ENCODE results near the gene CDC42EP5.
A peak's percentile ranks its signal among the peaks of the same experiment; 100 is the strongest.

The CDC42EP5 gene

GRCh38 chr19:54461613-54462012 is 11.5 kb downstream of the CDC42EP5 start:
- DNase-seq, result no peak

- DNase-seq, result no peak
Observed at GRCh38 chr19:54461210-54461609, 11.9 kb downstream of the CDC42EP5 start.

DNA sequence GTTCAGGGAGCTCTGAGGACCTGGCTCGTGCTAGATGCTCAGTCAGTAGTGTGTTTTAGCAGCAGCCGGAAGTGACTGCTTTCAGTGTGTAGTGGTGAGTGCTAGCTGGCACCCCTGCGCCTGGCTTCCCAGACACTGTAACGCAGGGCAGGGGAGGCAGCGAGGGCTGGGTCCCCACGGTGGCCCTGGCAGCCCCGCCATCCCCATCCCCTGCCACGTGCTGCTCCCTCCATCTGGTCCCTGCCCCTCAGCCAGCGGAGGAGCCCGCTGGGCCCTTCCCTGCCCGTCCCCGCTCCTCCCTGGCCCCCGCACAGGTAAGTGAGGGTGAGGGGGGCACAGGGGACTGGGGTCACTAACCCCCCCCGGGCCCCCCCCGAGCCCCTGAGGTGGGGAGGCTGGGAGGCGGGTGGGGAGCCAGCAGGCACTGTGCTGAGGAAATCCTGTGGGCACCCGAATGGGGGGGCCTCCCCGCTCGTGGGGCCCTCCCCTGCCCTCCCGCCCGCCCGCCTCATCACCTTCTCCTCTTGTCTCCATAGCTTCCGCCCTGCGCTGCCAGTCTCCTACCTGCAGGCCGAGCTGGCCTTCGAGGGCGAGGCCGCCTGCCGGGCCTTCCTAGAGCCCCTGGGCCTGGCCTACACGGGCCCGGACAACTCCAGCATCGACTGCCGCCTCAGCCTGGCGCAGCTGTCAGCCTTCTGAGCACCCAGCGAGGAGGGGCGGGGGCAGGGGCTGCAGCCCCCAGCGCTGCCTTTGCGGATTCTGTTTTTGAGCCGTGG is 12.7 kb downstream of the CDC42EP5 start:
- DNase-seq, result no peak

- no peak for DNase-seq
Observed at GRCh38 chr19:54459282-54460229, 13.5 kb downstream of the CDC42EP5 start.

- DNase-seq, result no peak
Observed at GRCh38 chr19:54458648-54459281, 14.3 kb downstream of the CDC42EP5 start.

- DNase-seq, result no peak
Observed at GRCh38 chr19:54457773-54458647, 15.1 kb downstream of the CDC42EP5 start.

- no peak for DNase-seq
Observed at GRCh38 chr19:54456423-54457373, 16.4 kb downstream of the CDC42EP5 start.

DNA sequence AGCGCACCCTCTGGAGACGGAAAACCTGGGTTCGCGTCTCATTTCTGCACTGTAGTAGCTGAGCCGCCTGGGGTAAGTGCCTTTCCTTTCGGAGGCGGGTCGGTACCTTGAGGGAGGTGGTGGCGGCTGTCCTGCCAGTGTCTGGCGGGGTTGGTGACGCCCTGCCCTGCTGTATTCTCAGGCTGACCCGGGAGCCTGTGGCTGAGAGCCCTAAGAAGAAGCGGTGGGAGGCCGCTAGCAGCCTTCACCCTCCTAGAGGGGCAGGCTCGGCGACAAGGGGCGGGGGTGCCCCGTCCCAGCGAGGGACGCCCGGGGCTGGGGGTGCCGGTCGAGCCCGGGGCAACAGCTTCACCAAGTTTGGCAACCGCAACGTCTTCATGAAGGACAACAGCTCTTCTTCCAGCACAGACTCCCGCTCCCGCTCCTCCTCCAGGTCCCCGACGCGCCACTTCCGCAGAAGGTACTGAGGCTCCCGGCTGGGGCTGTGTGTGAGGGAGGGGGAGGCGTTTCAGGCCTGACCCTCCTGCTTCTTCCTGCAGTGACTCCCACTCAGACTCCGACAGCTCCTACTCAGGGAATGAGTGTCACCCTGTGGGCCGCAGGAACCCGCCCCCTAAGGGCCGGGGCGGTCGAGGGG is 17.2 kb downstream of the CDC42EP5 start:
- DNase-seq, result no peak

- DNase-seq, result no peak
Observed at GRCh38 chr19:54454781-54455675, 18.1 kb downstream of the CDC42EP5 start.

- no peak for DNase-seq
Observed at GRCh38 chr19:54453921-54454780, 18.9 kb downstream of the CDC42EP5 start.

DNA sequence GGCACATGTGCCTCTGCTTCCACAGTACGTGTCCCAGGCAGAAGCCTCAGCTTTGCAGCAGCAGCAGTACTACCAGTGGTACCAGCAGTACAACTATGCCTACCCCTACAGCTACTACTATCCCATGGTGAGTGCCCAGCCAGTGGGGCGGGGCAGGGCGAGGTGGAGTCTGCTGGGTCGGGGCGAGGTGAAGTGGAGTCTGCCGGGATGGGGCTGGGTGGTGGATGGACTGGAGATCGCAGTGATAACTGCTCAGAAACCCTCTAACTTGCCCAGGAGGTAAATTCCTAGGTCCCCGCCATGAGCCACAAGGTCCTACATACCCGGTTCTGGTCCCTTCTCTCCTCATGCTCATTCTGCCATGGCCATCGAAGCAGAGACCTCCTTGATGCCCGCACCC is 20.5 kb downstream of the CDC42EP5 start:
- DNase-seq, result no peak

- DNase-seq, result no peak
Observed at GRCh38 chr19:54451997-54452396, 21.1 kb downstream of the CDC42EP5 start.

DNA sequence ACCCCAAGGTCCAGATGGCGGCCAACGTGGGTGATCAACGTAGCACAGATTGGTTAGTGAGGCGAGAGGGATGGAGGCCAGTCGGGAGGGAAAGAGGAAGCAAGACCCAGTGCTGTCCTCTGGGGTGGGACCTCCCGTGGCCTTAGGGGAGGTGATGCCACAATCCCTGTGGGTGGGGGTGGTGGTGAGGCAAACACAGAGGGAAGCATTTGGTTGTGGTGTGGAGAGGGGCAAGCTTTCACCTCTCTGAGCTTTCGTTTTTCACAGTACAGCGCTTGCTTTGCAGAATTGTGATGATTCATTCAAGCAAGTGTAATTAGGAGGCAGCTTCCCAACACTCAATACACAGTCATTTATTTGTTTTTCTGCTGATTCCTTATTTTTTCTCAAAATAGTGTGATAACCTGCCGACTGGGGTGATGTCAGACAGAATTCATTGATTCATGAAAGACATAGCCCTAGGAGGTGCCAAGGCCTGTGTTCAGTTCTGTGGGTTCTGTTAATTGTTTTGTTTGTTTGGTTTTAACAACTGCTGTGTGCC is 21.7 kb downstream of the CDC42EP5 start:
- DNase-seq, result no peak

GRCh38 chr19:54449701-54450069 is 23.4 kb downstream of the CDC42EP5 start:
- DNase-seq, result no peak

- DNase-seq, result peak; percentile 100
Observed at GRCh38 chr19:54448774-54449700, 24.1 kb downstream of the CDC42EP5 start, which contains the start of gene LENG8. Gene LENG8 (plus strand): TSS chr19:54449199. CDS start chr19:54451345, 2,146 bp downstream.

DNA sequence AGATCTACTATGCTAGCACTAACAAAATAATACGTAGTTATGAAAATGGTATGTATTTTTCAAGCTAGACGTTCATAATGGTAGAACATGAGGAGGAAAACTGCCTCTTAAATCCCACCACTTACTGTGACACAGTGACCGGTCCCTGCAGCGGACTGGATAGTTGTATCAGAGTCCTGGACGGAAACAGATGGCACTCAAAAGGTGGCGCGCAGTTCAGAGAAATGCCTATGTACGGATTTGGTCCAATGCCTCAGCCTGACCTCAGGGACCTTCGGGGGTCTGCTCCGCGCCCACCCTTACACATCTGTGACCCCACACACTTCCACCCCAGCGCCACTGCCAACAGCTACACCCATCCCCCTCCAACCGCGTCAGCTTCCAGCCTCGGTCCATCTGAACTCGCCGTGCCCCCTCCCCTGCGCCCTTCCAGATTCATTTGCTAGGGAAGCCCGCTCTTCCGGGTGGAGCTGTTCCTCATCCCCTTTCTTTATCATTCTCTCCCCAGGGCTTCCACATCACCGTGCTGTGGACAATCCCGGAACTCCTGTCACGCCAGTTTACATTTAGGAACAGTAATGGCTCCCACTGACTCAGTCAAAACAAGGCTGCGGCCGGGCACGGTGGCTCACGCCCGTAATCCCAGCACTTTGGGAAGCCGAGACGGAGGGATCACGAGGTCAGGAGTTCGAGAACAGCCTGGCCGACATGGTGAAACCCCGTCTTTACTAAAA is 24.9 kb downstream of the CDC42EP5 start:
- DNase-seq, result peak; percentile 70
